HG02610 (cell line): ENCODE results near the gene GRAPL.
"Not testable (repeated sequence)": the region's sequence is repeated elsewhere in the genome, so short reads cannot be mapped to it uniquely, and the experiment has no call there.

Source experiments
- ATAC-seq: cut with Tn5 transposase; IDR thresholded peaks from one replicate; pipeline ENCODE4 v1.9.1; 2021; ENCODE audit warnings: mild to moderate bottlenecking, moderate library complexity; ENCODE audit not compliant: unreplicated experiment

Gene GRAPL

DNA sequence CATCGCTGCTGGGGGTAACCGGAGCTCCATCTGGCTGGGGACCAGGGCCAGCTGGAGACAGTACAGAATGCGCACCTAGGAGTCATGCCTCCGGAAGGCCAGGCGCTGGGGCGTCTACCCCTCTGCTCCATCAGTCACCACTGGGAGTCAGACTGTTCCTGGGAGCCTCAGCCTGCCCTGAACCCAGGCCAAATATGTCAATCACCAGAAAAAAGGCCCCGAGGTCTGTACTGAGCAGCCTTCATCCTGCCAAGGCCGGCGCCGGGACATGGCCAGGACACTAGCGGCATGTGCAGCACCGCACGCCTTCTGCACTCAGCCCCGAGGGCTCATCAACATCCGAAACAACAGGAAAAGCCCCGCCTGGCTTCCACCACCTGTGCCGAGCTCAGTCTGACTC is 8.7 kb downstream of the GRAPL start:
- ATAC-seq, result not testable (repeated sequence)

GRCh38 chr17:19136605-19137004 is 9.2 kb downstream of the GRAPL start:
- ATAC-seq, result not testable (repeated sequence)

DNA sequence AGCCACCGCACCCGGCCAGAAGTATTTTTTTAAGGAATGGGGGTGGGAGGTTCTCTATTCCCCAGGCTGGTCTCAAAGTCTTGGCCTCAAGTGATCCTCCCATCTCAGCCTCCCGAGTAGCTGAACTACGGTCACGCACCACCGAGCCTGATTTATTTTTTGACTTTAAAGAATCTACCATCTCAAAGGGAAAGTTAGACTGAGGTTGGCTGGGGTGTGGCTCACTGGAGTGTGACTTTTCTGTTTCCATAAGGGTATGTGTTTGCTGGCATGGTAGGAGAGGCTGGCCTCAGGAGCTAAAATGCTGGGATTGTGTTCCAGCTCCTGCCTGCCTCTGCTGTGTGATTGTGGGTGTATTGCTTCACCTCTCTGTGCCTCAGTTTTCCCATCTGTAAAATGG is 10.6 kb downstream of the GRAPL start:
- ATAC-seq, result peak; percentile 22

DNA sequence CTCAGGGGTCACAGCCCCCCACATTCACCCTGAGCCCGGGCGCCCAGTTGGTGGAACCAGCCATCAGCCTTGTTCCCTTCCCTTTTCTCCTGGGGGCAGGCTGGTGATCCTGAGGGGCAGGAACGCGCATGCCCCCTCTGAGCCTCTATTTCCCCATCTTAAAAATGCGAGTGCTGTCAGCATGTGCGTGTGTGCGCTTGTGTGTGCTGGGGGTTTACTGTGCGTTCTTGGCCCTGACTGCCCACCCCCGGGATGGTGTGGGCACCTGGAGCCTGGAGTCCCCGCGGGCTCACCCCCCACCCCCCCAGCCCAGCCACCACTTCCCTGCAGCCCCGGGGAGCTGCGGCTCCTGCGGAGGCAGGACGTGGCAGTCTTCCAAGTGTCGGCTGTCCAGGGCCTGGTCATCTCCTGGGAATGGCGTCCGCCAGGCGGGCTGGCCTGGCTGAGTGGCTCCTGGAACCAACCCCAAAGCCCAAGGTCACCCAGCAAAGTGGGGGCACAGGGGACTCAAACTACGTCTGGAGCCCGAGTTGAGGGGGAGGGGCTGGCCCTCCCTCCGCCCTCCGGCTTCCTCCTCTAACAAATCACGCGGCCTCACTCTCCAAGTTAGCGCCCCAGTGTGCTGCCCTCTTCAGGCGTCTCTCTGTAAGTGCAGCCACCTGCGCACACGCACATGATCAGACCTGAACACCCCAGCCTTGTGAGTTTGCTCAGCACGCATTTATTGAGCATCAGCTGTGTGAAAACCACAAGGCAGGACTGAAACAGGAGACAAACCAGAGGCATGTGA is 14.2 kb downstream of the GRAPL start:
- peak; percentile 49 for ATAC-seq

DNA sequence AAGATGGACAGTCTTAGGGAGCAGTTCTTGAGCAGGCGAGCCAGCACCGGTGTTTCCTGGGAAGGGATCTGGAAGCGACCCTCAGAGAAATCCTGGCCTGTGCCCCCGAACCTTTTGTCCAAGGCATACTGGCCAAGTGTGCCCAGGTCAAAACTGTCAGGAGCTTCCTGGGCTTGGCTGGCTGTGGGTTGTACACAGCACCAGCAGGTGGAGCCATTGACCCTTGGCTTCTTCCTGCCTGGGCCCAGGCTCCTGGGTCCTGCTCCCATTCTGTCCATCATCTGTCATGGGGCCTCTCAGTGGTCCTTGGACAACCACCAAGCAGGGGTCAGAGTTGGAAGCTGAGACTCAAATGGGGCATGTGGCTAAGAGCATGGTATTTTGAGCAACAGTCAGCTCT is 15.0 kb downstream of the GRAPL start:
- ATAC-seq, result not testable (repeated sequence)

GRCh38 chr17:19143097-19143777 is 15.8 kb downstream of the GRAPL start:
- not testable (repeated sequence) for ATAC-seq

GRCh38 chr17:19144373-19144772 is 17.0 kb downstream of the GRAPL start:
- not testable (repeated sequence) for ATAC-seq

GRCh38 chr17:19145471-19145870 is 18.1 kb downstream of the GRAPL start:
- ATAC-seq, result not testable (repeated sequence)

- not testable (repeated sequence) for ATAC-seq
Measured at GRCh38 chr17:19150678-19151615, 23.6 kb downstream of the GRAPL start.

DNA sequence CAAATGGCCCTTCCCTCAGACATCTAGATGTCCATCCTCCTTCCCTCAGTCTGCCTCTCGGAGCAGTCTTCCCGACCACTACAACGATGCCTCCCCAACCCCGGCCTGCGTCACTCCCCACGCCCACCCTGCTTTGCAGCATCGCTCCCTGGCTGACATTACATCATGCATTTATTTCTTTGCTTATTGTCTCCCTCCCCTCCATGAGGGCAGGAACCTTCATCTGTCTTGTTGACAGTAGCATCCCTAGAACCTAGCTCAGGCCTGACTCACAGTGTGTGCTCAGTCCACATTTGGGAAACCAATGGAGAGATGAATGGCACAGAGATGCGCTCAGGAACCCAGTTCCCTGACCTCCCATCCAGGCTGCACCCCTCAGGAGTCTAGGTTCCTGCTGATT is 30.2 kb downstream of the GRAPL start:
- not testable (repeated sequence) for ATAC-seq

GRCh38 chr17:19158478-19158877 is 31.1 kb downstream of the GRAPL start:
- ATAC-seq, result not testable (repeated sequence)

- ATAC-seq, result not testable (repeated sequence)
Measured at GRCh38 chr17:19158938-19159337, 31.5 kb downstream of the GRAPL start.

DNA sequence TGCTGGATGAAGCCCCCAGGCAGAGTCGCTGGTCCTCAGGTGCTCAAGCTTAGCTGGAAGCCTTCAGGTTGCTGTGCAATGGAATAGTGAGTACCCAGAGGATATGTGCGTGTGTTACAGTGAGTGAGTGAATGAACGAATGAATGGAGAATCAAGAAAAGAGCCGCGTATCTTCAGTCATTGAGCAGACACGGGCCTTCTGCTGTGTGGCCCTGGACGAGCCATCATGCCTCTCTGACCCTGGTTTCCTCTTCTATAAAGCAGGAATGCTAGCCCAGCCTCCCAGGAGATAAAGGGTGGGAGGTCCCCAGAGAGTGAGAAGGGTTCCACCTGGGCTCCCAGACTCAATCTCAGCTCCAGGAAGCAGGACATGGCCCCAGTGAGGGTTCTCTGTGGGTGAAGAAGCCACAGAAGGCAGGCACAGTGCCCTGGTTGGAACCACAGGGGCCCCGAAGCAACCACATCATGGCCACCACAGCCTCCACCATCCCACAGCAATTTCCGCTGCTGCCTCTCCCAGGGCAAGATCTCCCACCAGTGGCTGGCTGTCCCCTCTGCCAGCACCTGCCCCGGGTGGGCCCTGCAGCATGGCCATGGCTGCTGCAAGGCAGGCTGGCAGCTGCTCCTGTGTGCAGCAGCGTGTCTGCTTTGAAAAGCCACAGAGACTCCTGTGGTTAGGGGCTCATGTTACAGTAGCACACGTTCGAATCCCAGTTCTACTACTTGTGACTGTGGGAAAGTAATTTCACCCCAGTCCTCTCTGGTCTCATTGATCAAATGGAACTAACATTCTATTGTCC is 34.1 kb downstream of the GRAPL start:
- ATAC-seq, result not testable (repeated sequence)

GRCh38 chr17:19162384-19163216 is 35.2 kb downstream of the GRAPL start:
- ATAC-seq, result not testable (repeated sequence)

DNA sequence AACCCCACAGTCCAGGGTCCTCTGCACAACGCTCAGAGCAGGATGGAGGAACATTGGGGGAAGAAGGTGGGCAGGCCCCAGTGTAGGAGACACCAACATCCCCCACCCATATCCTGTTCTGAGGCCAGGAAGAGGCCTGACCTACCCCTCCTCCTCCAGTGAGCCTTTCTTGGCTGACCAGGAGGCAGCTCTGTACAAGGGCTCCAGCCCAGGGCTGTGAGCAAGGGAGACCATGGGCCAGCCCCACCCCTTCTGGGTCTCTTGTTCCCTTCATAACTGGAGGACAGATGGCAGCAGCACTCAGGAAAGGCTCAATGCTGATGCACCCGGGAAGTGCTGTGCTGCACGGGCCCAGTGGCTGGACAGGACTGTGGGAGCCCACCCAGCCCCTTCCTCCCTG is 47.0 kb downstream of the GRAPL start:
- ATAC-seq, result not testable (repeated sequence)

- peak; percentile 67 for ATAC-seq
Measured at GRCh38 chr17:19175410-19175809, 48.0 kb downstream of the GRAPL start.

- peak; percentile 90 for ATAC-seq
Measured at GRCh38 chr17:19181040-19181875, 53.9 kb downstream of the GRAPL start.
